Dermis lymphatic vessel endothelial cell (primary cell): ENCODE measurements around the gene PPIG. TPM values are rescaled to one million over a fixed set of nuclear protein-coding genes. Genes with fewer than 3 reads are reported as not detected.

Experiments used
- total RNA-seq: library from RNA; depleted of rRNA; stranded (reverse); fragments of >200 nt; gene quantifications from 2 replicates; pipeline ENCODE4 v1.2.1, GENCODE V29; 2014

The PPIG gene
- 18.4 and 26.9 TPM in 2 replicates for total RNA-seq

DNA sequence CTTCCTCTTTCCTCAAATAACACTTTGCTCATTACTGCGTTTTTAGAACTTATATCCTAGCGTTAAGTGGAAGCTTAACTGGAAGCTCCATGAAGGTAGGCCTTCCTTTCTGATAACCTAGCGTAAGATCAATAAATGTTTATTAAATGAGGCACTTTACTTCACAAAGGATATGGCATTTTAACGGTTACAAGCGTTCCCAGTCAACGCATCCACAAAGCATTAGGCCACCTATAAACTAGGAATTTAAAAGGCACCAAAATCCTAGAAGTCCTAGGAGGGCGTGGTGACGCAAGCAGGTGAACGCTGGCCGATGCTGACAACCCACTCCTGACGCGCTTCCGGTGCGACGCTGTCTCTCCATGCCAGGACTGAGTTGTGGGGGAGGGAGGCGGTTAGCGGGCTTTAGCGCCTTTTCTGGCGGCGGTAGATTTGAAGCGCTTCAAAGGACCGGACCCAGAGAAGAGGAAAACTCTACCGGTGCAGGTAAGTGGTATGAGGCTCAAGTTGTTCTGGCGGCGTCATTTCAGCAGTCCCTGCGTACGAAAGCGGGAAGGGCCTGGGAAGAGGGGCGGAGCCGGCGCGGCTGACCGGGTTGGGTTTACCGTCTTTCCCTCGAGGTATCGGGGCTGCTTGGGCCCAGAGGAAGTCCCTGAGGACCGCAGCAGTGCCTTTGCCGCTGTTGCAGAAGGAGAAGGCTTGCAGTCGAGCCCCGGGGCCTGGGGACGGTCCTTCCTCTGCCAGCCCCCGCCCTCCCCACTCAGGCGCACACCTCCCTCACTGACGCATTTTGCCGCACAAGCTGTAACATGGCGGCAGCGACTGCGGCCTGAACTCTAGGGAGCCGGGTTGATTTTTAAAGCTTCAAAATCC lies at the start of gene PPIG:
PPIG (plus strand) TSS at position 347 of the 873 bp plus-strand sequence. CDS start 19,691 bp downstream, outside the sequence.

DNA sequence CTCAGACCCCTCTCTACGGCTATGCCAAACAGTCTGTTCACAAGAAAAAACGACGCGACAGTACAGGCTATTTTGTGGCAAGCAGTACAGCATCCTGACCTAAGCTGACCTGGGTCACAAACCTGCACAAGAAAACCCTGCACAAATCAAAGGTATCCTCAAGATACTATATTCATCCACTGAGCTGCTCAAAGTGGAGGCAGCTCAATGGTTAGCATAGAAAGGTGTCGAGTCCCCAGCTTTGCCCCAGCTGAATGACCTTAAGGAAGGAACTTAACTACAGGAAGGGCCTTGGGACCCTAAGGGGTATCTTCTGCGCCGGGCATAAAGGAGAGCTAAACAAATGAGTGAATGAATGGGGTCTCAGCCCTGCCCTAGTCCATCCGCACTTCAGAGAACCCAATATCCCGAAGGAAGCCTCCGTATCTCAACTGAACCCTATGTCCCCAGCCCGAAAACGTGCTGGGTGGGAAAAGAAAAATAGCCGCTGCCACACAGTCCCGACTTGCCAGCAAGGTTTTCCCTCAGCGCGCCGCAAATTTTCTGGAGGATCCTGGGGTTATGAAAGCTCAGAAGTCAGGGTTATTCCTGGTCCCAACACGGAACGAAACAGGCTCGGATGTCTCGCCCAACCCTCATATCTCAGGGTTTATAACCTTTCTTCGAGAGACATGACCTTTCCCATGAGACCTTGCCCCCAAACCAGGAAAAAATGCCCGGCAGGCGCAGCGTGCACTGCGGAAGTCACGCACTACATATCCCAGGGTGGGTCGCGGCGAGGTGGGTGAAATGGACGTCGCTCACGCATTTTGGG lies 10.8 kb upstream of the PPIG start, which contains the start of gene FASTKD1:
FASTKD1 (minus strand) TSS at position 706 of the 814 bp plus-strand sequence. CDS start 1,836 bp downstream, outside the sequence.

Other genes starting within 250 kb of the PPIG start
- gene LRP2, start 221.8 kb upstream of the PPIG start, total RNA-seq, result under 0.01 TPM in 2 replicates
- 1.5 and 2.6 TPM in 2 replicates for gene BBS5, start 104.9 kb upstream of the PPIG start, total RNA-seq
- gene KLHL41, start 74.6 kb upstream of the PPIG start, total RNA-seq, result under 0.01 and 0.17 TPM in 2 replicates
- 11.1 and 17.4 TPM in 2 replicates for gene FASTKD1, start 10.5 kb upstream of the PPIG start, total RNA-seq
- not detected in 2 replicates for gene CFAP210, start 110.1 kb downstream of the PPIG start, total RNA-seq
- 2.7 and 3.3 TPM in 2 replicates for gene PHOSPHO2, start 110.1 kb downstream of the PPIG start, total RNA-seq
- gene KLHL23, start 149.5 kb downstream of the PPIG start, total RNA-seq, result 21.6 and 38.8 TPM in 2 replicates
- gene SSB, start 214.5 kb downstream of the PPIG start, total RNA-seq, result 71.4 and 105 TPM in 2 replicates
- 27.2 and 31.2 TPM in 2 replicates for gene METTL5, start 240.6 kb downstream of the PPIG start, total RNA-seq
- gene UBR3, start 243.1 kb downstream of the PPIG start, total RNA-seq, result 45.6 and 64.2 TPM in 2 replicates